SH-SY5Y (cell line): ENCODE results near the gene OR5AU1.

Source experiments
- GATA2 ChIP-seq: IDR thresholded peaks from 2 replicates; pipeline ENCODE4 v1.6.1; 2011; ENCODE audit warnings: mild to moderate bottlenecking, low read depth, low read length
- GATA3 ChIP-seq: IDR thresholded peaks from 2 replicates; pipeline ENCODE4 v1.6.1; 2011; ENCODE audit warnings: low read depth, mild to moderate bottlenecking, low read length, moderate library complexity

DNA sequence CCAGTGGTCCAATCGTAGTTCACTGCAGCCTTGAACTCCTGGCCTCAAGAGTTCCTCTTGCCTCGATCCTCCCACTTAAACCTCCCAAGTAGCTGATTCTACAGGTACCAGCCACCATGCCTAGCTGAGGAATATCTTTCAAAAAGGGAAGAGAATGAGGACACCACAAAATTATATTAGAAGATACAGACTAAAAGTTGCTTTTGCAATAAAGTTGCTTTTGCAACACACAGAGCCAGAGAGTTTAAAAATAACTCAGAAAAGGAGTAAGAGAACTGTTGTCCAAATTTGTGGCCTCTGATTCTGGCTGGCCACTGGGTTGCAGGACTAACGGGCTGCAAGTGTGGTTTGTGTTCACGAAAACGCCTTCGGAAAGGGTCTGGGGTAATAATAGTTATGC, 35.2 kb downstream of the OR5AU1 start:
- TF ChIP-seq GATA2 = no peak
- no peak for TF ChIP-seq GATA3
